Measurements from ENCODE around the gene SLC39A9. TPM values are rescaled to one million over a fixed set of nuclear protein-coding genes. Genes with fewer than 3 reads are reported as not detected.

Gene SLC39A9
- total and polyA plus RNA-seq, 10 of the 15 experiments (the other 5 are each of a cell fraction or from before 2014, with no cell fraction given), result 19.9 to 109 (median 46.9) TPM

DNA sequence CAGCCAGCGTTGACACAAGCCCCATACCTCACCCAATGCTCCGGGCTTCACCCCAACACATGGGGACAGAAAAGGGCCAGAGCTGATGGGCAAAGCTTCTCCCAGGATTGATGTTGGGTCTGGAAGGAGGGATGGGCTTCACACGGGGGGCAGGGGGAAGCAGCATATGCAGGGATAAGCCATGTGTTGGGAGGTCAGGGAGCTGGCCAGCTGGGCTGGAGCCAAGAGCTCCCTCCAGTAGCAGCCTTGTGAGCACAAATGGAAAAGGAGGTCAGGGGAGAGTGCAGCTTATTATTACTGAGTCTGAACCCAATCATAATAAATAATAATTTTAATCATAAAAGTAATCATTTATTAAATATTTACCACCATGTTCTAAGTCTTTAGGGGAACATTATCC, 95.3 kb downstream of the SLC39A9 start:
- BruUV-seq (replicated peaks), result no TSS peak
- RAD21 ChIA-PET (ENCODE audit: unreplicated experiment), result no interaction called here

More for the DNA sequence above, 95.3 kb downstream of the SLC39A9 start:
- no peaks in the 10 kb centered on the region for H3K4me1 ChIP-seq (ENCODE audit: control insufficient read depth, insufficient read depth, low read length)
- no peaks in the 10 kb centered on the region for H3K9me3 ChIP-seq (replicated peaks; ENCODE audit: control insufficient read depth, insufficient read depth, low read length)
- TF ChIP-seq PRDM15 (CRISPR knock-in tag; IDR thresholded peaks at IDR 0.05) (no peak), NFXL1 (IDR thresholded peaks at IDR 0.05; ENCODE audit: borderline replicate concordance) (no peak)
- in situ Hi-C loops (cut with MboI) (no loop called here), intact Hi-C loops (cut with micrococcal nuclease; ENCODE audit: unreplicated experiment) (no loop called here)
- 20% methylated on average over 3 of the region's 3 CpGs for WGBS (ENCODE audit: insufficient coverage, insufficient replicate concordance, low lambda C conversion rate, missing lambda C conversion rate)
- ATAC-seq (no peak), DNase-seq (ENCODE audit: low read depth, low spot score) (no peak), FAIRE-seq (no peak)
- H3K36me3 ChIP-seq (ENCODE audit: control insufficient read depth in 2 of 2, insufficient read depth in 2 of 2, low read length in 1 of 2), result no peaks in the 10 kb centered on the region
- H3K27me3 ChIP-seq (replicated peaks in 1 of 2; ENCODE audit: control insufficient read depth in 2 of 2, insufficient read depth in 2 of 2, low read length in 1 of 2), result no peaks in the 10 kb centered on the region
- H3K27ac ChIP-seq (ENCODE audit: control insufficient read depth, insufficient read depth), result no peak overlapping the region
- no peak overlapping the region for H2AFZ ChIP-seq (ENCODE audit: control insufficient read depth, low read depth, low read length)
- ChIA-PET POLR2A (interaction anchor here (0.6 kb wide), 1 partner anchor 216 kb away, joined by 3 read pairs; no protein-coding TSS in a partner anchor), SMC1A (ENCODE audit: uncharacterized antibody, unreplicated experiment) (interaction anchor here (0.8 to 1.2 kb wide), 2 partner anchors 7 to 21 kb away, joined by 3 read pairs; no protein-coding TSS in a partner anchor), CTCF (interaction anchor here (0.6 to 3.2 kb wide), 5 partner anchors 9 to 42 kb away, joined by 3 to 15 read pairs (median 3); no protein-coding TSS in a partner anchor)
- H3K4me2 ChIP-seq (ENCODE audit: control insufficient read depth, insufficient read depth), result no peak overlapping the region
- no peak overlapping the region for H3K9ac ChIP-seq (ENCODE audit: control insufficient read depth, insufficient read depth, low read length)
- H3K79me2 ChIP-seq (ENCODE audit: control insufficient read depth, insufficient read depth, low read length), result no peaks in the 10 kb centered on the region
- H4K20me1 ChIP-seq (ENCODE audit: control insufficient read depth, insufficient read depth), result no peaks in the 10 kb centered on the region
- H3K4me3 ChIP-seq, result no peak overlapping the region
